ENCODE measurements around the gene SMYD3.

GRCh38 chr1:245773344-245773743 is 733.7 kb downstream of the SMYD3 start:
- TF ChIP-seq POLR2A (IDR thresholded peaks at IDR 0.05): no peak
- TF ChIP-seq CTCF (IDR thresholded peaks at IDR 0.05): no peak

Data from adrenal gland (tissue), 5 donors.